ENCODE results near the gene PITPNB.

GRCh38 chr22:27803841-27804415 is 115.1 kb downstream of the PITPNB start:
- TF ChIP-seq CTCF (optimal IDR thresholded peaks at IDR 0.05 in 1 of 3, IDR thresholded peaks at IDR 0.05 in 1 of 3, conservative IDR thresholded peaks at IDR 0.05 in 1 of 3; ENCODE audit: extremely low read depth in 1 of 3, insufficient read depth in 2 of 3, low read length in 3 of 3) (no peak), EZH2 (IDR thresholded peaks at IDR 0.05; ENCODE audit: low read length) (no peak)

Data from keratinocyte (primary cell).